ENCODE measurements around the gene PIAS1. TPM values are rescaled to one million over a fixed set of nuclear protein-coding genes. Genes with fewer than 3 reads are reported as not detected.
"Not testable (repeated sequence)": the region's sequence is repeated elsewhere in the genome, so short reads cannot be mapped to it uniquely, and the experiment has no call there.

The PIAS1 gene
- total and polyA plus RNA-seq, 3 donors from 2014 or later, result 57.2 to 87.6 (median 60.5) TPM

DNA sequence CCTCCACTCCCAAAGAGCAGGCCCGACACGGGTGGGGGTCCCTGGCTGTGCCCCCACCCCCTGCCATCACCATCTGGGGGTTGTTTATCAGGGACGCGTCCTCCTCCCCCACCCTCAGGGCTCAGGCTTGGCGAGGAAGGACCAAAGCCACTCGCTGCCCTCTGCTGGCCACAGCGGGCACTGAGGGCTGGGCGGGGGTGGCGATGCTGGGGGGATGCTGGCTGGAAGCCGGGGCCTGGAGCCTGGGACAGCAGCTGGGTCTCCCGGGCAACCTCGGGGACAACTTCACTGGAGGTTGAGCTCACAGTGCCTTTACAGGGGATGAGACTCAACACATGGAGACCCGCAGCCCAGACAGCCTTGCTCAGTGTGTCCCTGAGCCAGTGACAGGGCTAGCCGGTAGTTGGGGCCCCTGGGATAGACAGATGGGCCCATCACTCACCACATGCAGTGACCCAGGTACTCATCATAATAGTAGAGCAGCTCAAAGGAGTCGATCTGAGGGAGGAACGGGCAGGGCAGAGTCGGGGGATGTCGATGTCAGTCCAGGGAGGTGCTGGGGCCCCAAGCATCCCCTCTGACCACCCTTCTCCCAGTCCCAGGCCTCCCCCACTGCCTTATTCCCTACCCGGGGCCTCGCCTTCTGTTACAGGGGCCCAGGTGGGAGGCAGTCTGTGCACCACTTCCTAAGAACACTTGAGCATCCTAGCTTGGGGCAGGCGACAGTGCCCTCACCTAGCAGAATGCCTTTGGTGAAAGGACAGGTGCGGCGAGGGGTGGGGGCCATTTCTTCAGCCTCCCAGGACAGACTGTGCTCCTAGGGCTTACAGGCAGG is 156.9 kb downstream of the PIAS1 start:
- H3K27me3 ChIP-seq, result no peaks in the 10 kb centered on the region
- DNase-seq, result peak; percentile 57
- 54 to 58% methylated on average over 13 to 23 of the region's 23 CpGs for WGBS, 2 donors
- peak; percentile 69 to 85 (median 78) for TF ChIP-seq CTCF (IDR thresholded peaks at IDR 0.05)
- TF ChIP-seq POLR2A (IDR thresholded peaks at IDR 0.05), result no peak
- no peaks in the 10 kb centered on the region for H3K36me3 ChIP-seq (ENCODE audit: low read depth, missing control alignments)
- no peak overlapping the region for H3K27ac ChIP-seq
- no peak overlapping the region for H3K4me3 ChIP-seq
- H3K9me3 ChIP-seq, result no peaks in the 10 kb centered on the region
- intact Hi-C loops (cut with DNase I; ENCODE audit: low total_unique reads), result no loop called here
- peaks cover 8% of the 10 kb centered on the region for H3K4me1 ChIP-seq

DNA sequence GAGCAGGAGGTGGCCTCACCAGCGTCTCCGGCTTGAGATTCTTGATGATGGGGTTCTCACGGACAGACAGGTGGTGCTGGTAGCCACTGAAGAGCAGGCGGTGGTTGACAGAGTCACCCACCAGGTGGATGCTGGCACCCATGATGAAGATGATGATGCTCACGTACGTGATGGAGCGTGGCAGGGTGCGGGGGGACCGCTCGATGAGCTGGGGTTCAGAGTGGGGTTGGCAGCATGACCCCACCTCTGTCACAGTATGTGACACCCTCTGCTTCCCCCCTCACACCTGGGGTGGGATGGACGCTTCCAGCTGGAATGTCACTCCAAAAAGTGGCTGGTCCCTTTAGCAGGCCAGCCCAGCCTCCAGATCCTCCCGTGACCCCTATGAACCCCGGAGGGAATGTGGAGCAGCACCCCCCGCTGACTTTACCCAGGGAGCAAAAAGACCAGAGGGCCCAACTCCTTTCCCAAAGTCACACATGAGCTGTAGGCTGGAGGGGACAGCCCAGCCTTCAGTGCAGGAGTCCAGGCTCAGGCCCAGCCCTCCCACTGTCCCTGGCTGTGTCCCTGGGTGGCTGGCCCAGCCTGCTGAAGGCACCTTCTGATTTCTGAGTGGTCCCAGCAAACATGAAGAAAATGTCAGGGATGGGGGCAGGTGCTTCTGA is 157.7 kb downstream of the PIAS1 start:
- DNase-seq, result no peak
- H3K36me3 ChIP-seq (ENCODE audit: low read depth, missing control alignments), result no peaks in the 10 kb centered on the region
- intact Hi-C loops (cut with DNase I; ENCODE audit: low total_unique reads), result no loop called here
- no peaks in the 10 kb centered on the region for H3K9me3 ChIP-seq
- H3K27ac ChIP-seq, result no peak overlapping the region
- WGBS, 2 donors, result 93 to 95% methylated on average over 14 of the region's 14 CpGs
- peaks cover 8% of the 10 kb centered on the region for H3K4me1 ChIP-seq
- no peak overlapping the region for H3K4me3 ChIP-seq
- H3K27me3 ChIP-seq, result no peaks in the 10 kb centered on the region
- no peak for TF ChIP-seq CTCF (IDR thresholded peaks at IDR 0.05)
- TF ChIP-seq POLR2A (IDR thresholded peaks at IDR 0.05), result no peak

GRCh38 chr15:68213491-68213845 is 159.4 kb downstream of the PIAS1 start:
- H3K9me3 ChIP-seq; H3K4me3 ChIP-seq; H3K36me3 ChIP-seq (ENCODE audit: low read depth, missing control alignments); H3K27me3 ChIP-seq; DNase-seq; H3K4me1 ChIP-seq; H3K27ac ChIP-seq; intact Hi-C loops (cut with DNase I; ENCODE audit: low total_unique reads): not testable (repeated sequence)
- 87 to 94% methylated on average over 6 of the region's 6 CpGs for WGBS, 2 donors

DNA sequence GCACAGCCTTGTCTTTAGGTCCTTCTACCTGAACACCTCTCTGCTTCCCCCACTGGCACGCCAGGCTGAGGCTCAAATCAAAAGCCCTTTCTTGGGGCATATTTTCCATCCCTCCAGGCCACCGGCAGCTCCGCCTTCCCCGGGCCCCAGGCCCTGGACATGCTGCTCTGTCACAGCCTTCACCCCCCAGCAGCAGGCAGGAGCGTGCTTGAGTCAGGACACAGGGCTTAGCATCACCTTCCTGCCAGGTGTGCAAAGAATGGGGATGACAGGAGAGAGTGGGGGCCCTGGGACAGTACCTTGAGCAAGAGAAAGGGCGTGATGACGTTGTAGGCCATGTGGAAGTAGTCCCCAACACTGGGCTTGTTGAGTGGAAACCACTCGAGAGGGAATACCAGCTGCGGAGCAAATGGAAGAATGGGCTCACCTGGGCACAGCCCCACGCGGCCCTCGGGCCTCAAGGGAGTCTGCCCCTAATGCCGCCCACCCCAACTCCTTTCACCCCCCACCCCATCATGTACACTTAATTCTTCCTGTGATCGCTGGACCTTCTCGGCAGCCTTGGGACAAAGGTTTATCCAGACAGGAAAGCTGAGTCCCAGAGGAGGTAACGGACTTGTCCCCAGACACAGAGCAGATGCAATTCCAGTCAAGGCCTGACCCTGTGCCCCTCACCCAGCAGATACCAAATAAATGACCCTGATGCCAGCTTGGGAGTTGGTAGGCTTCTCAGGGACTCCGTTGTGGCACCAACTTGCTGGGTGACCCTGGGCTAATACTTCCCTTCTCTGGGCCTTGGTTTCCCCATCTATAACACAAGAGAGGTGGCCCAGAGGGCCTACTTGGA is 160.1 kb downstream of the PIAS1 start:
- WGBS, 2 donors, result 93% methylated on average over 16 to 17 of the region's 17 CpGs

More for the DNA sequence above, 160.1 kb downstream of the PIAS1 start:
- intact Hi-C loops (cut with DNase I; ENCODE audit: low total_unique reads), result no loop called here
- DNase-seq, result no peak
- no peaks in the 10 kb centered on the region for H3K9me3 ChIP-seq
- H3K36me3 ChIP-seq (ENCODE audit: low read depth, missing control alignments), result no peaks in the 10 kb centered on the region
- no peaks in the 10 kb centered on the region for H3K27me3 ChIP-seq
- H3K4me1 ChIP-seq, result peaks cover 8% of the 10 kb centered on the region
- no peak overlapping the region for H3K27ac ChIP-seq
- no peak for TF ChIP-seq CTCF (IDR thresholded peaks at IDR 0.05)
- no peak for TF ChIP-seq POLR2A (IDR thresholded peaks at IDR 0.05)
- no peak overlapping the region for H3K4me3 ChIP-seq
